Thyroid gland (tissue), 4 donors: Measurements from ENCODE around the gene MTHFD1. TPM values are rescaled to one million over a fixed set of nuclear protein-coding genes. Genes with fewer than 3 reads are reported as not detected.

Experiments used
- DNase-seq, 2 donors: peaks; one replicate each; pipeline ENCODE4 v3.0.0-alpha.2; 2019
- H3K27ac ChIP-seq, 3 donors: fragments of 200-600 bp; sonication (generic); 1 replicate in 2 of 3; 2 replicates in 1 of 3; pipeline ENCODE4 v1.5.1; 2016 to 2019; ENCODE audit warnings: mild to moderate bottlenecking in 1 of 3, moderate library complexity in 1 of 3
- H3K27me3 ChIP-seq: fragments of 200-600 bp; sonication (generic); one replicate; pipeline ENCODE4 v1.5.1; 2019
- H3K36me3 ChIP-seq, 2 donors: fragments of 200-600 bp; sonication (generic); one replicate each; pipeline ENCODE4 v1.5.1; 2016 to 2019
- H3K4me1 ChIP-seq, 2 donors: fragments of 200-600 bp; sonication (generic); one replicate each; pipeline ENCODE4 v1.5.1; 2017 to 2019
- H3K4me3 ChIP-seq, 3 donors: fragments of 200-600 bp; sonication (generic); replicated peaks in 1 of 3; 1 replicate in 2 of 3; 2 replicates in 1 of 3; pipeline ENCODE4 v1.5.1; 2016; ENCODE audit warnings: mild to moderate bottlenecking in 1 of 3
- H3K9me3 ChIP-seq: fragments of 200-600 bp; sonication (generic); one replicate; pipeline ENCODE4 v1.5.1; 2017
- POLR2A ChIP-seq, 2 donors: fragments of 450-650 bp; IDR thresholded peaks; one replicate each; pipeline ENCODE4 v1.6.1; 2017; ENCODE audit warnings: antibody characterized with exemption in 2 of 2, mild to moderate bottlenecking in 2 of 2, moderate library complexity in 1 of 2
- WGBS, 2 donors: methylation state at CpG; one replicate each; pipeline ENCODE4 v1.1.5; 2017; 5-methylcytosine and 5-hydroxymethylcytosine counted together
- intact Hi-C: fragments of 100-400 bp; cut with DNase I; formaldehyde crosslinking; loops from one replicate; pipeline ENCODE4 v1.15.1; 2023
- total RNA-seq, 4 donors: library from RNA; depleted of rRNA; stranded (reverse); fragments of >200 nt; gene quantifications; one replicate each; pipeline ENCODE4 v1.2.3, GENCODE V29; 2016
- TF ChIP-seq, protein P1 (sequence below), 6 experiments: fragments of 200-600 bp in 3 of 6; fragments of 450-650 bp in 3 of 6; sonication (generic) in 3 of 6; IDR thresholded peaks; one replicate each; pipeline ENCODE4 v1.5.1; 2016 to 2019; ENCODE audit warnings: antibody characterized with exemption in 6 of 6, mild to moderate bottlenecking in 2 of 6, inconsistent platforms in 1 of 6, moderate library complexity in 1 of 6

Gene MTHFD1
- total RNA-seq, 4 donors from 2014 or later, result 26.9 to 48.0 (median 33.2) TPM

DNA sequence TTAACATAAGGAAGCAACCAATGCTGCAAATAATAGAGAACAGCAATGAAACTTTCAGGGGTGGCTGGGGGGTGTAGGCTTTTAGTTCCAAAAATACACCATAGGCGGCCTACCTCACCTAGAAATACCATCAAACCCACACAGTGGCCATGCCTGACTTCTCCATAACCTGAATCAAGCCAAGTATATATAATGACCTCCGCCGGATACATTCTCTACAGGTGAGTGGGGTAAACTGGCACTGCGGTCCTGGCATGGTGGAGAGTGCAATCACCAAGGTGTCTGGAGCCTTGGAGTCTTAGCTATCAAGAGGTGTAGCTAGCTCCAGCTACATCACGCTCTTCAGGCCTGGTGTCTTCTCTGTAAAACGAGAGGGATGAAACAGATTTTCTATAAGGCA, 114.3 kb downstream of the MTHFD1 start:
- peaks cover 51 to 61% of the 10 kb centered on the region in 2 donors for H3K4me1 ChIP-seq
- DNase-seq, result no peak
- no peaks in the 10 kb centered on the region for H3K27me3 ChIP-seq
- WGBS, 2 donors, result 49 to 51% methylated on average over 6 of the region's 6 CpGs
- no peak for TF ChIP-seq POLR2A (IDR thresholded peaks at IDR 0.05)
- TF ChIP-seq, protein P1, sequence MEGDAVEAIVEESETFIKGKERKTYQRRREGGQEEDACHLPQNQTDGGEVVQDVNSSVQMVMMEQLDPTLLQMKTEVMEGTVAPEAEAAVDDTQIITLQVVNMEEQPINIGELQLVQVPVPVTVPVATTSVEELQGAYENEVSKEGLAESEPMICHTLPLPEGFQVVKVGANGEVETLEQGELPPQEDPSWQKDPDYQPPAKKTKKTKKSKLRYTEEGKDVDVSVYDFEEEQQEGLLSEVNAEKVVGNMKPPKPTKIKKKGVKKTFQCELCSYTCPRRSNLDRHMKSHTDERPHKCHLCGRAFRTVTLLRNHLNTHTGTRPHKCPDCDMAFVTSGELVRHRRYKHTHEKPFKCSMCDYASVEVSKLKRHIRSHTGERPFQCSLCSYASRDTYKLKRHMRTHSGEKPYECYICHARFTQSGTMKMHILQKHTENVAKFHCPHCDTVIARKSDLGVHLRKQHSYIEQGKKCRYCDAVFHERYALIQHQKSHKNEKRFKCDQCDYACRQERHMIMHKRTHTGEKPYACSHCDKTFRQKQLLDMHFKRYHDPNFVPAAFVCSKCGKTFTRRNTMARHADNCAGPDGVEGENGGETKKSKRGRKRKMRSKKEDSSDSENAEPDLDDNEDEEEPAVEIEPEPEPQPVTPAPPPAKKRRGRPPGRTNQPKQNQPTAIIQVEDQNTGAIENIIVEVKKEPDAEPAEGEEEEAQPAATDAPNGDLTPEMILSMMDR (IDR thresholded peaks at IDR 0.05), result no peak
- H3K27ac ChIP-seq, result peak overlapping the region; percentile 99 to 100 (median 99)
- H3K36me3 ChIP-seq, result no peaks in the 10 kb centered on the region
- peak overlapping the region in 1 of 3 donors; percentile 66 for H3K4me3 ChIP-seq
- H3K9me3 ChIP-seq, result no peaks in the 10 kb centered on the region
- intact Hi-C loops, result no loop called here

DNA sequence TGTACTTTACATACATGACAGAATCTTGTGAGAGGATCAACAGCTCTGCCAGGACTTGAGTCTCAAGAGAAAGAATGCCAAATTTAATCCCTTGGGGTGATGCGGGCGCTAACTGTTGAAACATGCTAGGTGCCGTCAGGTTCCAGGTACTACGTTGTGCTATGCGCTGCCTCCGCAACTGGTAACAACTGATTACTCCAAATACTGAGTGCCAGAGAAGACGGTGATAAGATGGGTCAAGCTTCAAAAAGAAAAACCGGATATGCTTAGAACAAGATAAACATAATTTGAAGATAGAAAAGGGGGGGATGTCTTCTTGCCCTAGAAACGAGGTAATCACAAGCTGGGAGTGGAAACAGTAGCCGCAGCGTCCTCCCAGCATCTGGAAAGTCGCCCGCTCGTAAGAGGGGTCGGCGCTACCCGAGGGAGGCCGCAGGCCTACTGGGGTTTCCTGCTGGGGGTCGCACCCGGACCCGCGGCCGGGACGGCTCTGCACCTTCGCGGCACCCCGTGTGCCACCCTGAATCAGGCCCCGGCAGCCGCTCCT, 114.8 kb downstream of the MTHFD1 start:
- Histone ChIP-seq H3K4me1 (peaks cover 52 to 61% of the 10 kb centered on the region in 2 donors), H3K27me3 (no peaks in the 10 kb centered on the region), H3K36me3 (no peaks in the 10 kb centered on the region), H3K4me3 (peak overlapping the region; percentile 25 to 89 (median 66)), H3K9me3 (no peaks in the 10 kb centered on the region), H3K27ac (peak overlapping the region; percentile 99 to 100 (median 99))
- 2% methylated on average over 26 to 27 of the region's 29 CpGs for WGBS, 2 donors
- peak; percentile 41 for DNase-seq
- intact Hi-C loops, result no loop called here
- TF ChIP-seq, protein P1 (IDR thresholded peaks at IDR 0.05), result no peak
- no peak for TF ChIP-seq POLR2A (IDR thresholded peaks at IDR 0.05)

DNA sequence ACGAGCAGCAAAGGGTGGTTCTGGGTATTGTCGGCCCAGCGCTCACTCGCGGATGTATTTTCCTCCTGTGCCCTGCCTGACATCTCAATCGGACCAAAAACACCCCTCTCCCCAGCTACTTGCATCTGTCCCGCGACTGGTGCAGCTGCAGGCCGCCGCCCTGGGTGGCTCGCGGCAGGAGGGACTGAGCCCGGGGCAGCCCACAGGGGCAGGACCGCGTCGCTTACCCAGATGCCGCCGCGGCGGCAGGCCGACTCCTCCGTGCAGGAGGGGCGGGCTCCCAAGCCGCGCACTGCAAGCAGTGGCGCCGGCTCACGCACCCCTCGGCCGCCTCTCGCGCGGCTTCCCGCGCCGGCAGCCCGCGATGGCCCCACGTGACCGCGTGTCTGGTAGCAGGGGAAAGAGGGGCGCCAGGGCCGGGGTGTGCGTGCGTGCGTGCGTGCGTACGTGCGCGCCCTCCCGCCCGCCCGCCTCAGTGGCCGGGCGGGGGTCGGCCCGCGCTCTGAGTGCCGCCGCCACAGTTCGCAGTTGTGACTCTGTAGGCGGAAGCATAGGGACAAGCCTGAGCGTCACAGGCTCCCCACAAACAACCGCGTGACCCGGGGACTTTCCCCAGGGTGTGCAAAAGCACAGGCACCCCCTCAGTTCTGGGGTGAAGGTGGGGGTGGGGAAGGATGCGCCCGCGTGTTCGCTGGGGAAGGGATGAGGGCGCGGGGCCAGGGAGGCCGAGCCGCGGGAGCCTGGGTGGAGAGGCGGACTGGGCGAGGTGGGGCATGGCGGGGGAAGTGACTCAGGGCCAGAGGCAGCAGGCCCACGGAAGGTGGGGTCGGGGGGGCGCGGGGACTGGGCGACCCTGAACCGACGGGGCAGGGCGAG, 115.5 kb downstream of the MTHFD1 start, which contains the start of gene ZBTB25:
Gene ZBTB25 (minus strand): TSS at position 405 of the 876 bp plus-strand sequence. CDS start 13,305 bp downstream, outside the sequence.
- Histone ChIP-seq H3K4me3 (peak within 1 kb of the TSS; percentile 66 to 89 (median 79)), H3K4me1 (peaks cover 54 to 63% of the 10 kb centered on the region in 2 donors), H3K9me3 (no peaks in the 10 kb centered on the region), H3K27me3 (no peaks in the 10 kb centered on the region), H3K36me3 (no peaks in the 10 kb centered on the region), H3K27ac (peak within 1 kb of the TSS; percentile 99 to 100 (median 99))
- peak; percentile 92 for DNase-seq
- intact Hi-C loops, result no loop called here
- 0 to 2% methylated on average over 11 of the region's 87 CpGs for WGBS, 2 donors
- peak; percentile 36 to 97 for TF ChIP-seq POLR2A (IDR thresholded peaks at IDR 0.05)
- TF ChIP-seq, protein P1 (IDR thresholded peaks at IDR 0.05), result no peak

DNA sequence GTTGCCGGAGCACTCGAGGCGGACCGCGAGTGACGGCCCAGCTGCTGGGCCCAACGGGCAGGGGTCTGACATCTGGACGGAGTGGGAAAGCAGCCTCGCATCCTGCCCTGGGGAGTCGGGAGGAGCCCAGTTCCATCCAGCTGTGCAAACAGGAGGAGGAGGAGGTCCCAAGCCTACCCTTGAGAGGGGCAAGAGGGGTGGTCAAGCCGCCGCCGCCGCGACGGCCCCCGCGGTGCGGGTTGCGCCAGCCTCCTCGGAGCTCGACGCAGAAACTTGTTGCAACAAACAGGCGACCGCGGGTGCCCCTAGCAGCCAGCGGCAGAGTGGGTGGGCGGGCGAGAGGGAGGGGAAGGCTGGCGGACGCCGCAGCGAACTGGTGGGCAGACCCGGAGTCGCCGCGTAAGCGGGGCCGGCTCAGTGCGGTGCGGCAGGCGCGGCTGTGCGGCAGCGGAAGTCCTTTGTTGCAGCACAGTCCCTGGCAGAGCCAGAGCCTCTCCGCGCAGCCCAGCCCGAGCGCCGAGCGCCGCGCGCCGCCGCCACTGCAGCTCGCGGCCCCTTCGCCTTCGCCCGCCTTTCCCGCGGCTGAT, 116.2 kb downstream of the MTHFD1 start, which contains the start of gene ZBTB1:
Gene ZBTB1 (plus strand): TSS at position 461 of the 587 bp plus-strand sequence. CDS start 16,735 bp downstream, outside the sequence.
- 0% methylated on average over 1 to 39 of the region's 63 CpGs for WGBS, 2 donors
- H3K36me3 ChIP-seq, result no peaks in the 10 kb centered on the region
- no peaks in the 10 kb centered on the region for H3K27me3 ChIP-seq
- peak; percentile 42 to 89 for TF ChIP-seq POLR2A (IDR thresholded peaks at IDR 0.05)
- TF ChIP-seq, protein P1 (IDR thresholded peaks at IDR 0.05), result no peak
- peak within 1 kb of the TSS; percentile 66 to 89 (median 79) for H3K4me3 ChIP-seq
- DNase-seq, result peak; percentile 85 to 86
- peak within 1 kb of the TSS; percentile 99 to 100 (median 99) for H3K27ac ChIP-seq
- peaks cover 51 to 65% of the 10 kb centered on the region in 2 donors for H3K4me1 ChIP-seq
- intact Hi-C loops, result no loop called here
- H3K9me3 ChIP-seq, result no peaks in the 10 kb centered on the region
